CD14-positive monocyte (primary cell): ENCODE results near the gene CORO2A. TPM values are rescaled to one million over a fixed set of nuclear protein-coding genes. Genes with fewer than 3 reads are reported as not detected.

Experiments
- DNase-seq, 3 donors: peaks; one replicate each; pipeline ENCODE4 v3.0.0-alpha.2; 2011 to 2022
- H2AFZ ChIP-seq: 2 replicates; pipeline ENCODE4 v1.6.0; 2012; ENCODE audit warnings: mild to moderate bottlenecking, low read depth, low read length, inconsistent platforms; ENCODE audit not compliant: insufficient read depth, poor library complexity, severe bottlenecking
- H3K27ac ChIP-seq, 2 donors: 1 replicate in 1 of 2; 2 replicates in 1 of 2; pipeline ENCODE4 v1.5.1; 2012 to 2013; ENCODE audit warnings: low read length in 2 of 2, control low read depth in 1 of 2, inconsistent platforms in 1 of 2, low read depth in 1 of 2, mild to moderate bottlenecking in 1 of 2
- H3K27me3 ChIP-seq, 2 donors: one replicate each; pipeline versions ENCODE4 v1.6.0 to v1.6.1; 2011 to 2013; ENCODE audit warnings: low read length in 2 of 2; ENCODE audit not compliant: control insufficient read depth in 2 of 2, insufficient read depth in 2 of 2
- H3K36me3 ChIP-seq, 2 donors: replicated peaks in 1 of 2; 1 replicate in 1 of 2; 2 replicates in 1 of 2; pipeline versions ENCODE4 v1.5.1 to v1.6.1; 2012 to 2013; ENCODE audit warnings: low read length in 2 of 2, control low read depth in 1 of 2, inconsistent platforms in 1 of 2, mild to moderate bottlenecking in 1 of 2; ENCODE audit not compliant: insufficient read depth in 2 of 2, control insufficient read depth in 1 of 2
- H3K4me1 ChIP-seq, 2 donors: 1 replicate in 1 of 2; 2 replicates in 1 of 2; pipeline versions ENCODE4 v1.5.1 to v1.6.1; 2012 to 2013; ENCODE audit warnings: low read length in 2 of 2, control low read depth in 1 of 2, inconsistent platforms in 1 of 2, mild to moderate bottlenecking in 1 of 2, moderate library complexity in 1 of 2; ENCODE audit not compliant: insufficient read depth in 2 of 2, control insufficient read depth in 1 of 2
- H3K4me2 ChIP-seq: replicated peaks from 2 replicates; pipeline ENCODE3; 2012; ENCODE audit warnings: low read length, moderate library complexity, mild to moderate bottlenecking; ENCODE audit not compliant: poor library complexity, severe bottlenecking; ENCODE audit errors: extremely low read depth
- H3K4me3 ChIP-seq, 3 experiments: fragments of 200-600 bp in 1 of 3; sonication (generic) in 1 of 3; replicated peaks in 1 of 3; 1 replicate in 2 of 3; 2 replicates in 1 of 3; pipeline ENCODE4 v1.5.1; 2011 to 2013; ENCODE audit warnings: low read length in 3 of 3, mild to moderate bottlenecking in 3 of 3, control low read depth in 2 of 3, low read depth in 2 of 3, inconsistent platforms in 1 of 3, moderate library complexity in 1 of 3
- H3K79me2 ChIP-seq: 2 replicates; pipeline ENCODE4 v1.6.0; 2012; ENCODE audit warnings: mild to moderate bottlenecking, control low read depth, inconsistent platforms, low read length, moderate library complexity; ENCODE audit not compliant: insufficient read depth
- H3K9ac ChIP-seq: 2 replicates; pipeline ENCODE4 v1.6.0; 2017; ENCODE audit warnings: low read length, mild to moderate bottlenecking; ENCODE audit not compliant: insufficient read depth, poor library complexity, severe bottlenecking
- H3K9me3 ChIP-seq, 2 donors: replicated peaks in 1 of 2; 1 replicate in 1 of 2; 2 replicates in 1 of 2; pipeline versions ENCODE4 v1.5.1 to v1.6.1; 2012 to 2013; ENCODE audit warnings: low read length in 2 of 2, control low read depth in 1 of 2; ENCODE audit not compliant: control insufficient read depth in 1 of 2, insufficient read depth in 1 of 2
- H4K20me1 ChIP-seq: 2 replicates; pipeline ENCODE4 v1.6.0; 2012; ENCODE audit warnings: mild to moderate bottlenecking, low read length, control low read depth, moderate library complexity; ENCODE audit not compliant: insufficient read depth
- H3K27ac Mint-ChIP-seq, 7 donors: one replicate each; pipeline ENCODE4 v1.8.0; 2020; ENCODE audit warnings: mild to moderate bottlenecking in 7 of 7, mixed read lengths in 7 of 7, moderate library complexity in 6 of 7, inconsistent platforms in 2 of 7
- H3K27me3 Mint-ChIP-seq, 3 donors: one replicate each; pipeline ENCODE4 v1.8.0; 2021 to 2022; ENCODE audit warnings: low read depth in 3 of 3, mild to moderate bottlenecking in 3 of 3, mixed read lengths in 3 of 3, moderate library complexity in 3 of 3, inconsistent platforms in 1 of 3
- H3K36me3 Mint-ChIP-seq, 2 donors: one replicate each; pipeline ENCODE4 v1.8.0; 2020; ENCODE audit warnings: mixed read lengths in 2 of 2, inconsistent platforms in 1 of 2, mild to moderate bottlenecking in 1 of 2
- H3K4me1 Mint-ChIP-seq: one replicate; pipeline ENCODE4 v1.8.0; 2020; ENCODE audit warnings: mild to moderate bottlenecking, mixed read lengths
- H3K4me3 Mint-ChIP-seq, 2 donors: one replicate each; pipeline ENCODE4 v1.8.0; 2020; ENCODE audit warnings: mild to moderate bottlenecking in 2 of 2, mixed read lengths in 2 of 2, moderate library complexity in 1 of 2
- H3K9me3 Mint-ChIP-seq, 7 donors: one replicate each; pipeline ENCODE4 v1.8.0; 2020 to 2022; ENCODE audit warnings: mixed read lengths in 7 of 7, mild to moderate bottlenecking in 6 of 7, moderate library complexity in 6 of 7, inconsistent platforms in 2 of 7
- CTCF ChIP-seq: fragments of 200-600 bp; IDR thresholded peaks from one replicate; pipeline ENCODE4 v1.8.0; 2022; ENCODE audit warnings: antibody characterized with exemption, mild to moderate bottlenecking
- WGBS: methylation state at CpG from one replicate; pipeline ENCODE4 v1.1.5; 2013; ENCODE audit warnings: missing lambda C conversion rate; ENCODE audit not compliant: insufficient coverage; 5-methylcytosine and 5-hydroxymethylcytosine counted together
- intact Hi-C, 2 donors: fragments of 100-400 bp; cut with micrococcal nuclease; formaldehyde crosslinking; loops; one replicate each; pipeline versions ENCODE4 v1.15.0 to v1.15.1; 2023
- polyA plus RNA-seq, 3 donors: library from polyadenylated mRNA; depleted of rRNA in 1 of 3; unstranded in 2 of 3; stranded (reverse) in 1 of 3; fragments of 300-500 nt in 2 of 3; fragments of >200 nt in 1 of 3; fragmentation: Illumina TruSeq in 2 of 3; gene quantifications; 1 replicate in 2 of 3; 2 replicates in 1 of 3; pipeline ENCODE4 v1.2.3, GENCODE V29; 2012 to 2021

Gene CORO2A
- polyA plus RNA-seq, 3 donors, result 1.2 to 3.5 (median 2.1) TPM

GRCh38 chr9:98209530-98209929 lies 17.1 kb upstream of the CORO2A start:
- Histone ChIP-seq H3K4me1 (no peaks in the 10 kb centered on the region), H3K27me3 (no peaks in the 10 kb centered on the region), H3K9ac (no peak overlapping the region), H4K20me1 (peaks cover 70% of the 10 kb centered on the region), H3K4me3 (no peak overlapping the region), H3K36me3 (peaks cover 86 to 94% of the 10 kb centered on the region in 2 donors), H3K9me3 (no peaks in the 10 kb centered on the region), H3K4me2 (no peak overlapping the region), H3K27ac (no peak overlapping the region), H2AFZ (no peak overlapping the region), H3K79me2 (no peaks in the 10 kb centered on the region)
- TF ChIP-seq CTCF, result no peak
- intact Hi-C loops, result loop anchor here (5.0 to 10.0 kb wide), 2 partner anchors 132 to 135 kb away; no protein-coding TSS in a partner anchor
- Mint-ChIP-seq H3K27me3 (peaks cover 0 to 2% (median 0%) of the 10 kb centered on the region in 3 donors), H3K9me3 (no peaks in the 10 kb centered on the region), H3K4me3 (no peak overlapping the region), H3K4me1 (peaks cover 6% of the 10 kb centered on the region), H3K36me3 (peaks cover 77 to 88% of the 10 kb centered on the region in 2 donors), H3K27ac (peak overlapping the region in 5 of 7 donors; percentile 4 to 68 (median 30))
- WGBS, result 90% methylated on average over 3 of the region's 3 CpGs
- no peak for DNase-seq

GRCh38 chr9:98208635-98209034 lies 16.2 kb upstream of the CORO2A start:
- H3K9me3 Mint-ChIP-seq, result no peaks in the 10 kb centered on the region
- H3K4me1 Mint-ChIP-seq, result peaks cover 6% of the 10 kb centered on the region
- peak overlapping the region in 1 of 7 donors; percentile 68 for H3K27ac Mint-ChIP-seq
- H3K4me2 ChIP-seq, result no peak overlapping the region
- H3K9me3 ChIP-seq, result no peaks in the 10 kb centered on the region
- H3K27ac ChIP-seq, result no peak overlapping the region
- H4K20me1 ChIP-seq, result peaks cover 74% of the 10 kb centered on the region
- no peak for TF ChIP-seq CTCF
- peaks cover 0 to 2% (median 0%) of the 10 kb centered on the region in 3 donors for H3K27me3 Mint-ChIP-seq
- 98% methylated on average over 20 of the region's 20 CpGs for WGBS
- H3K36me3 ChIP-seq, result peaks cover 88 to 94% of the 10 kb centered on the region in 2 donors
- no peaks in the 10 kb centered on the region for H3K4me1 ChIP-seq
- H3K27me3 ChIP-seq, result no peaks in the 10 kb centered on the region
- no peak overlapping the region for H3K9ac ChIP-seq
- intact Hi-C loops, result loop anchor here (5.0 to 10.0 kb wide), 2 partner anchors 131 to 134 kb away; no protein-coding TSS in a partner anchor
- H3K36me3 Mint-ChIP-seq, result peaks cover 81 to 91% of the 10 kb centered on the region in 2 donors
- no peak overlapping the region for H3K4me3 Mint-ChIP-seq
- no peak for DNase-seq
- H3K4me3 ChIP-seq, result no peak overlapping the region
- no peaks in the 10 kb centered on the region for H3K79me2 ChIP-seq
- H2AFZ ChIP-seq, result no peak overlapping the region
